VCaP (cell line): ENCODE data around the gene CAPN1.

Source experiments
- H3K27ac ChIP-seq: fragments of 450-650 bp; 2 replicates; pipeline ENCODE4 v1.5.1; 2017
- TF ChIP-seq, protein P1 (sequence below): fragments of 450-650 bp; conservative IDR thresholded peaks from 2 replicates; pipeline ENCODE4 v1.5.1; 2017; ENCODE audit warnings: mild to moderate bottlenecking, moderate library complexity

Gene CAPN1

DNA sequence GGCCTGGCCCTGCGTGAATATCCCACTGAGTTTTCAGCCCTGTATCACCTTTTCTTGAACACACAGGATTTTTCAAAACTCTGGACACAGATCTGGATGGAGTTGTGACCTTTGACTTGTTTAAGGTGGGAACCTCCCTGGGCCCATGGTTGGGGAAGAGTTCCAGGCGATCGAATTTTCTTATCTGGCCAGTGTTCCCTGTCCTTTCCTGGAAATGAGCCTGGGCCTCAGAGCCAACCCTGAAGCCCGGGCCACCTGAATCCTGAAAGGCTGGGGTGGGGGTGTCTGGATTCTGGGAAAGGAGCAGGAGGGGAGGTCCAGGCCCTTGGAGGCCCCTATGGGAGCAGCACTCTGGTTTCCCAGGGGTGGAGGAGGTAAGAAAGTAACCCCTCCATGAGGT lies 29.0 kb downstream of the CAPN1 start:
- H3K27ac ChIP-seq = no peak overlapping the region
- TF ChIP-seq, protein P1, sequence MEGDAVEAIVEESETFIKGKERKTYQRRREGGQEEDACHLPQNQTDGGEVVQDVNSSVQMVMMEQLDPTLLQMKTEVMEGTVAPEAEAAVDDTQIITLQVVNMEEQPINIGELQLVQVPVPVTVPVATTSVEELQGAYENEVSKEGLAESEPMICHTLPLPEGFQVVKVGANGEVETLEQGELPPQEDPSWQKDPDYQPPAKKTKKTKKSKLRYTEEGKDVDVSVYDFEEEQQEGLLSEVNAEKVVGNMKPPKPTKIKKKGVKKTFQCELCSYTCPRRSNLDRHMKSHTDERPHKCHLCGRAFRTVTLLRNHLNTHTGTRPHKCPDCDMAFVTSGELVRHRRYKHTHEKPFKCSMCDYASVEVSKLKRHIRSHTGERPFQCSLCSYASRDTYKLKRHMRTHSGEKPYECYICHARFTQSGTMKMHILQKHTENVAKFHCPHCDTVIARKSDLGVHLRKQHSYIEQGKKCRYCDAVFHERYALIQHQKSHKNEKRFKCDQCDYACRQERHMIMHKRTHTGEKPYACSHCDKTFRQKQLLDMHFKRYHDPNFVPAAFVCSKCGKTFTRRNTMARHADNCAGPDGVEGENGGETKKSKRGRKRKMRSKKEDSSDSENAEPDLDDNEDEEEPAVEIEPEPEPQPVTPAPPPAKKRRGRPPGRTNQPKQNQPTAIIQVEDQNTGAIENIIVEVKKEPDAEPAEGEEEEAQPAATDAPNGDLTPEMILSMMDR = no peak

DNA sequence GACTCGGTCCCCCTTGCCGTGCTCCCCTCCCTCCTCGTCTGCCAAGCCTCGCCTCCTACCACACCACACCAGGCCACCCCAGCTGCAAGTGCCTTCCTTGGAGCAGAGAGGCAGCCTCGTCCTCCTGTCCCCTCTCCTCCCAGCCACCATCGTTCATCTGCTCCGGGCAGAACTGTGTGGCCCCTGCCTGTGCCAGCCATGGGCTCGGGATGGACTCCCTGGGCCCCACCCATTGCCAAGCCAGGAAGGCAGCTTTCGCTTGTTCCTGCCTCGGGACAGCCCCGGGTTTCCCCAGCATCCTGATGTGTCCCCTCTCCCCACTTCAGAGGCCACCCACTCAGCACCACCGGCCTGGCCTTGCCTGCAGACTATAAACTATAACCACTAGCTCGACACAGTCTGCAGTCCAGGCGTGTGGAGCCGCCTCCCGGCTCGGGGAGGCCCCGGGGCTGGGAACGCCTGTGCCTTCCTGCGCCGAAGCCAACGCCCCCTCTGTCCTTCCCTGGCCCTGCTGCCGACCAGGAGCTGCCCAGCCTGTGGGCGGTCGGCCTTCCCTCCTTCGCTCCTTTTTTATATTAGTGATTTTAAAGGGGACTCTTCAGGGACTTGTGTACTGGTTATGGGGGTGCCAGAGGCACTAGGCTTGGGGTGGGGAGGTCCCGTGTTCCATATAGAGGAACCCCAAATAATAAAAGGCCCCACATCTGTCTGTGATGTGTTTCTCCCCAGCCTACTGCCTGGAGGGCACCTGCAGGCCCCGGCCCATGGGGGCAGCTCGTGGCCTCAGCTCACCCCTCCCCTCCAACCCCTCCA lies 29.8 kb downstream of the CAPN1 start:
- TF ChIP-seq, protein P1 = no peak
- no peak overlapping the region for H3K27ac ChIP-seq

DNA sequence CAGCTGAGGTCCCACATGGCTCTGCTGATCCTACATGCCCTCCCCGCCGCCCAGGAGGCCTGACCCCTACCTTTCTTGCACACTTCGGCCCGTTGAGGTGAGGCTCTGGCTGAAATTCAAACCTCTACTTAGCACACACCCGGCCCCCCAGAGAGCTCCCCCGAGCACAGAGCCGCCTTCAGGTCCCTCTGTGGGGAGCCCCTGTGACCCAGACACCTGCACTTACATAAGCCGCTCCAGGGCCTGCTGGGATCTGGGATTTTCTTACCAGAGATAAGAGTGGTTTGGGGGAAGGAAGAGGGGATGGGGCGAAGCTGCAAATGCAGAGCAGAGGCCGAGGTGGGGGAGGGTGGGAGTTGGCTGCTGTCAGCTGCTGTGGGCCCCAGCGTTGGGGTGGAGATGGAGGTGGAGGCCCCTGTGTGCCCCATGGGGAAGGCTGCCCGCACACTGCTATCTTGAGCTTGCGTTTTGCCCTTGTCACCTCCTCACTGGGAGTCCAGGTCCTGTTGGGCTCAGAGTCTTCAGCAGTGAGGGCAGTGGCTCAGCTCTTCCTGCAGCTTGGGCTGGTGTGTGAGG lies 30.6 kb downstream of the CAPN1 start:
- TF ChIP-seq, protein P1 = no peak
- no peak overlapping the region for H3K27ac ChIP-seq

DNA sequence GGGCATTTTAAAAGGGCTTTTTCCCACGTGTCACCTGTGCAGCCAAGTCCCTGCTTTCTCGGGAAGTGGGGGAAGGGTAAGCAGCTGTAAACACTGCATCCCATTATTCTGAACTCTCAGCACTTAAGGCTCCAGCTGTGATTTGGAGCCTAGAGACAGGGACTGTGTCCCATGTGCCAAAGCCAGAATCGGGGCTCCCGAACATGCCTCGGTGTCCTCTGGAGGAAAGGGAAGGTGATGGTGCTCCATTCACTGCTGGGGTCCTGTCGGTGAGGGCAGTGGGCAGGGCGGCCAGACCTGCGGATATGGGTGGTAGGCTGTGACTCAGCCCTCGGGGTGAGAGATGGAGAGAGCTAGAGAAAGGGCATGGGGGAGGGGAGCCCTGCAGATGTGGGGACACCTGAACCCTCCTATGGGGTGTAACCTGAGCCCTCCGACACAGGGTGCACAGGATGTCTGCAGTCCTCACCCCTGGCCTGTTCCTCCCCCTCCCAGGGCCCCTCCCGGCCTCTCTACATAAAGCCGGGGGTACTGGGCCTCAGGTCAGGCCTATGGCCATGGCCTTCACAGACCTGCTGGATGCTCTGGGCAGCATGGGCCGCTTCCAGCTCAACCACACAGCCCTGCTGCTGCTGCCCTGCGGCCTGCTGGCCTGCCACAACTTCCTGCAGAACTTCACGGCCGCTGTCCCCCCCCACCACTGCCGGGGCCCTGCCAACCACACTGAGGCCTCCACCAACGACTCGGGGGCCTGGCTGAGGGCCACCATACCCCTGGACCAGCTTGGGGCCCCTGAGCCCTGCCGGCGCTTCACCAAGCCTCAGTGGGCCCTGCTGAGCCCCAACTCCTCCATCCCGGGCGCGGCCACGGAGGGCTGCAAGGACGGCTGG lies 31.8 kb downstream of the CAPN1 start:
- TF ChIP-seq, protein P1 = no peak
- no peak overlapping the region for H3K27ac ChIP-seq

DNA sequence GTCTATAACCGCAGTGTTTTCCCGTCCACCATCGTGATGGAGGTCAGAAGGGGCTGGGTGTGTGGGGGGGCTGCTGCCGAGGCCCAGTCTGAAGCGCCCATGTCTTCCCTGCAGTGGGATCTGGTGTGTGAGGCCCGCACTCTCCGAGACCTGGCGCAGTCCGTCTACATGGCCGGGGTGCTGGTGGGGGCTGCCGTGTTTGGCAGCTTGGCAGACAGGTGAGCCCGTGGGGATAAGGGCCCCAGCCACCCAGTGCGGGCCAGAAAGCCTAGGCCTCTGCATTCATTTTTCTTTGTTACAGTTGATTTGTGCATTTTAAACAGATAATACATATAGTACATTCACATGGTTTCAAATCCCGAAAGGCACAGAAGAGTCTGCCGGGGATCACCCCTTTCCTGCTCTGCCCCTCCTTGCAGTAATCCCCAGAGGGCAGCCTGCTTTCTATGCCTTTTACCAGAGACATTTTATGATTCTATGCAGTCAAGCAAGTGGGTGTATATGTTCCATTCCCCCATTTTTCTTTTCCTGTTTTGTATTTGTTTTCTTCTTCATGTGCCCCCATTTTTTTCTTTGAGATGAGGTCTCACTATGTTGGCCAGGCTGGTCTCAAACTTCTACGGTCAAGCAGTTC lies 32.6 kb downstream of the CAPN1 start:
- H3K27ac ChIP-seq = no peak overlapping the region
- TF ChIP-seq, protein P1 = no peak

DNA sequence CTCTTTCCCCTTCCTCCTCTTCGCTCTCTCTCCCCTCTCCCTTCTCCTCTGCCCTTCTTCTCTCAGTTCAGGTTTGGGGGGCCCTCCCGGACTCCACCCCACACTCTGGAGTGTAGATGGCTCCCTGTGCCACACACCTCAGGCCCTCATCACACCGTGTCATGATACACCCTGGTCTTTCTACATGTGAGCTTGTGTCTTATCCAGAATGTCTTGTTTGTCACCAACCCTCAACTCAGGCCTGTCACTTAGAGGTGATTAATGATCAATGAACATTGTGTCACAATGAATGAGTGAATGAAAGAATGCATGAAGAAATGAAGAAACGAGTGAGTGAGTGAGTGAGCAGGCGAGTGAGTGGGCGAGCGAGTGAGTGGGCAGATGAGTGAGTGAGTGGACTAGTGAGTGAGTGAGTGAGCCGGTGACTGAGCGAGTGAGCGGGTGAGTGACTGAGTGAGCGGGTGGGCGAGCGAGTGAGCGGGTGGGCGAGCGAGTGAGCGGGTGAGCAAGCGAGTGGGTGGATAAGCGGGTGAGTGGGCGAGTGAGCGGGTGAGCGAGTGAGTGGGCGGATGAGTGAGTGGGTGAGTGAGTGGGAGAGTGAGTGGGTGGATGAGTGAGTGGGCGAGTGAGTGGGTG lies 33.8 kb downstream of the CAPN1 start:
- TF ChIP-seq, protein P1 = no peak; the same call in 1 of the 2 replicates
- H3K27ac ChIP-seq = no peak overlapping the region
